Stimulated activated CD4-positive, alpha-beta T cell treated with anti-CD3 and anti-CD28 coated beads, Interleukin-12 subunit alpha, Interleukin-12 subunit beta, amount 100 ng/mL, for 48 hours (primary cell): ENCODE measurements around the gene STK10.

Experiments used
- DNase-seq, 3 donors: peaks; one replicate each; pipeline ENCODE4 v3.0.0-alpha.2; 2020; ENCODE audit warnings: low read depth in 2 of 3, low spot score in 1 of 3

STK10 gene

GRCh38 chr5:172189693-172190296, 1.8 kb upstream of the STK10 start:
- DNase-seq = no peak

GRCh38 chr5:172188893-172189692, 1.1 kb upstream of the STK10 start:
- no peak for DNase-seq

DNA sequence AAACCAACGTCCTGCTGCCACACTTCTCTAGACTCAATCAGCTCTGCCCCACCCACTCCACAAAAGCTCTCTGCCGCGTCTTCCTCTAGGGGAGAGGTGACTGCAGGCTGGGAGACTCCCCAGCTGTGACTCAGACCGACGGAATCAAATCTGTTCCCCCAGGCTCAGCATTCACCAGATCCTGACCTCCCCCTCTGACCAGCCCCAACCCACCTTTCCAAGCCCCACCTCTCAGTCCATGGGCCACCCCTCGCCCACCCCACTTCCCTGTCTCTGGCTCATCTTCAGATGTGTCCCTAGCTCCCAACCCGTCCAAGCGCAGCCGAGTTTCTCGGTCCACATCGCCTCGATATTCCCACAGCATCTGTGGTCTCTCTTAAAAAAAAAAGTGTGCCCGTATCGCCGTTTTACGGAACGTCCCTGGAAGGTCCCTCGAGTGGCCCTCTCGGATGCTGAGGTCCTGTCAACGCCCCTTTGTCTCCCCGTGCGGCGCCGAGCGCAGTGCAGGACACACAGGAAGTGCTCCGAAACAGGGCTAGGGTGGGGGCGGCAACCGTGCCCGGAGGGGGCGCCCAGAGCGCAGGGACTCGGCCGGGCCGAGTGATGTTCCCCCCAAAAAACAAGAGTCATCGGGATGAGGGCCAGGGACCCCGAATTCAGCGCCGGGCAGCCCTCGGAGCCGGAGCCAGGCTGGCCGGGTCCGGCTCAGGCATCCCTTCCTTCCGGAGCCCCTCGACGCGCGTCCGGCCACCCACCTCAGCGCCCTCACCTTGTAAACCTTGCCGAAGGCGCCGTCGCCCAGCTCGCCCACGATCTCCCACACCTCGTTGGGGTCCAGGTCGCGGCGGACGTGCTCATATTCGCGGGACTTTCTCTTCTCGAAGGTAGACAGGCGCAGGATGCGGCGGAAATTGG, 649 bp downstream of the STK10 start:
- peak in 1 of 3 donors; percentile 53 for DNase-seq

GRCh38 chr5:172186114-172186695, 1.8 kb downstream of the STK10 start:
- DNase-seq = no peak

GRCh38 chr5:172185096-172185461, 2.9 kb downstream of the STK10 start:
- DNase-seq = no peak

DNA sequence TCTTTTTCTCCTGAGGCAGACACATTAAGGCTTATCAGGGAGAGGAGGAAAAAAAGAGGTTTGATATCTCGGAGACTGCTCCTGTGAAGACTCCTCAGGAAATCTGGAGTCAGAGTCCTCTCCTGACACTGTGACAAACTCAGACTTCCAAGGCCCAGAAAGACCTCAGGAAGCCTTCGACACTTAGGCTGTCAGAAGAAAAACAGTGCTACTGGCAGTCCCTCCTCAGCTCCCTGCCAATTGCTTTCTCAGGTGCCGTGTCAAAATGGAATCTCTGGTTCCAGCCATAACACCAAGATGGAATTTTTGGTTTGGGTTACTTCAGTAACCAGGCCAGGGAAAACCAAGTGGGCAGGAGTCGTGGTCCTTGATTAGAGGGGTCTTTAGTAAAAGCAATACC, 4.1 kb downstream of the STK10 start:
- no peak for DNase-seq

- DNase-seq = no peak
These were observed 5.7 kb downstream of the STK10 start for GRCh38 chr5:172182291-172182690.

GRCh38 chr5:172180936-172181335, 7.1 kb downstream of the STK10 start:
- no peak for DNase-seq

DNA sequence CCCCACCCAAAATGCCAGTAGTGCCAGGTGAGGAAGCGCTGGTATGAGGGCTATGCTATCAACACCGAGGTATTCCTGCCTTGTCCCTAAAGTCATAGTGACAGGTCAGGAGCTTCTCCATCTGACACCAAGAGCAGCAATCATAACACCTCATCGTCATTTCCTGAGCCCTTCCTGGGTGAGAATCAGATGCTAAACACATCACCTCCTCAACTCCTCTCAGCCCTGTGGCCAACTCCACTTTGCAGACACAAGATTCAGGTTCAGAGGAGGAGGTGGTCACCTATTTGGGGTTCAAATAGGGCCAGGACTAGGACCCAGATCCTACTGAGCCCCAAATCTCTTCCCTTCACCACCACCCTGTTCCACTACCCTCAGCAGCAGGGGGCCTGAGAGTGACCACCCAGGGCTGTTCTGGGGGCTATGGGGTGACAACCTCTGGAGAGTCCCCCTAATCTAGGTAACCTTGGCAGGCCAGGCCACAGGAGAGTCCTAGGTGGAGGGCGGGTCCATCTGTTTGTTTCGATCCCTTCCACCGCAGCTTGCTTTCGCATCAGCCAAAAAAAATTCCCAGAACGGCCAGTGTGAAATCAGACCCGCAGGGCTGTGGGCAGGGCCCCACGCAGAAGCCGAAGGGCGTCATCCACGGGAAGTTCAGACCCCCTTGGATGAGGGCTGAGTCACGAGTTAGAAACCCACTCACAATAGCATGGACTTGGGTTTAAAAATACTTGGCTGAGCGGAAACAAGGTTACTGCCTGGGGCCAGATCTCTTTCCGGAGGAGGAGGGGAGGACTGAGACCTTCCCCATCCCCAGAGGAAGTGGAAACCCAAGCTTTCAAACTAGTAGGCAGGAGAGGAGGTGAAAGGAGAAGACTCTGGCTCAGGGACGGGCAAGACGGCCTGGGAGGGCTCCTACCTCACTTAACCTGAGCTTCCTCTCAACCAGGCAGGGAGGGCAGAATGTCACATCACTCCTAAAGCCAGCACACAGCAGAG, 8.7 kb downstream of the STK10 start:
- no peak for DNase-seq

DNA sequence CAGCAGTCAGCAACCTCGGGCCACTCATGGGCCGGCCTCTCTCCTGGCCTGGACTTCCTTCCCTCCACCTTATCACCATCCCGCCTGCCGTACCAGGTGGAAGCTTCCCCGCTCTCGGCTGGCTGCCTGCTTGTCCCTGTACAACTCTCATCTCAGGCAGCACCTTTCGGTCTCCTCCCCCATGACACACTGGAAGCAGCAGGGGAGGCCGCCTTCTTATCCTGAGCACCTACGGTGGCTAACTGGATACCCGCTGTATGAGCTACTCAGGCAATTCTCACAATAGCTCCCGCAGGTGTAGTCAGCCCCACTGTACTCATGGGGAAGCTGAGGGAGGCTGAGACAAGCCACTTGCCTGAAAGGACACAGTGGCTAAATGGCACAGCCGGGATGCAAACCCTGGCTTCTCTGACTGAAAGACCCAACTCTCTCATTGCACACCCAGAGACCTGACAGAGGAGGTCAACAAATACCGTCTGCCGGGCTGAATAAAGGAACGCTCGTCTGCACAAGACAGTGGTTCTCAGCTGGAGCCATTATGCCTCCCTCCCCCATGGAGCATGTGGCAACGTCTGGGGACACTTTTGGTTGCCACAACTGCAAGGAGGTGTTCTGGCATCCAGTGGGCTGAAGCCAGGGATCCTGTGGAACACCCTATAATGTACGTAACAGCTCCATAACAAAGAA, 9.6 kb downstream of the STK10 start:
- DNase-seq = no peak

DNA sequence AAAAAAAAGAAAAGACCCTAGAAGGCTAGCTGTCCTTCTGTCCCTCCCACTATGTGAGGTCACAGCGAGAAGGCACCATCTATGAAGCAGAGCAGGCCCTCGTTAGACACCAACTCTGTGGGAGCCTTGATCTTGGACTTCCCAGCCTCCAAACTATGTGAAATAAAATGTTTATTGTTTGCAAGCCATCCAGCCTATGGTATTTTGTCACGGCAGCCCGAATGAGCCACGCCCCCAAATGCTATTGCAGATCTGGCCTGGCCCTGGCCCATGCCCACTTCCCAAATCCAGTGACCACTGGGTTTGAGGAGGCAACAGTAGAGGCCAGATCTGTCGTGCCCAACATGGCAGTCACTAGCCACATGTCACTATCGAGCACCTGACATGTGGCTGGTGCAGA, 10.8 kb downstream of the STK10 start:
- no peak for DNase-seq

DNA sequence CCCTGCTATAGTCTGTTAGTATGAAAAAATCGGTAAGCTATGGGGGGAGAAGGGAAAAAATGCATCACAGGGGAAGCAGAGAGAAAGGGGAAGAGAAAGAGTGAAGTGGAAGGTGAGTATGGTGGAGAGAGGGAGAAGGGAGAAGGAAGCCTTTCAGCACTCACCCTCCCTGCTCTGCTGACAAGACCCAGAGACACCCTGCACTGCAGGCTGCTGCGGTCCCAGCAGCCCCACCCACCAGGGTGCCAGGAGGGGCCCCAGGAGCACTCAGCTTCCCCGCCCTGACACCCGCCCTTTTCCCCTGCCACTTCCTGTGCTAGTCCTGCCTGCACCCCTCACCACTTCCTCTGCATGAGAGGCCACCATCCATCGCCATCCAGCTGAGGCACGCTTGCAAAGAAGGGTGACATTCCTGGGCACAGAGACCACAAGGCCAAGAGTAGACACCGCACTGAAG, 12.7 kb downstream of the STK10 start:
- DNase-seq = peak; percentile 81 to 87 (median 87)

DNA sequence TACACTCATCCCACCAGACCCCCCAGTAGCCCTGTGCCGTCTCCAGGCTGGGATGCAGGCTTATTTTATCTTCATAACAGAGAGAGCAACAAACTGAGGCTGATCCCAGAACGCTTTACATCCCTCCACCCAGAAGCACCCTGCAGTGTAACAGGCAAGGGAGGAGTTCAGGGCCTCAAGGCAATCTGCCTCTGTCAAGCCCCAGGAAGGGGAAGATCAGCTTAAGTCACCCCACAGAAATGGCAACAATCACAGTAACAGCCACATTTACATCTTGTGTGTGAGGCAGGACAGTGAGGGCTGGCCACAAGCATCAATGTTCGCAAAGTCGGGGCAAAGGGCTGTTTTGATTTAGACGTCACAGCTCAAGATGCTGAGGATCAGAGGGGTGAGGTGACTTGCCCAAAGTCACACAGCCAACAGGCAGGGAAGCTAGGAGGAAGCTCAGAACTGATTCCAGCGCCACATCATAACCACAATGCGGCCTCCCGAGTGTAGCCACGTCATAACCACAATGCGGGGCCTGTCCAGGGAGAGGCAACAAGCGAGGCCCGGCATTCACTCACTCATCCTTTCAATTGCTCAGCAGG, 14.4 kb downstream of the STK10 start:
- peak; percentile 78 to 83 (median 79) for DNase-seq

DNA sequence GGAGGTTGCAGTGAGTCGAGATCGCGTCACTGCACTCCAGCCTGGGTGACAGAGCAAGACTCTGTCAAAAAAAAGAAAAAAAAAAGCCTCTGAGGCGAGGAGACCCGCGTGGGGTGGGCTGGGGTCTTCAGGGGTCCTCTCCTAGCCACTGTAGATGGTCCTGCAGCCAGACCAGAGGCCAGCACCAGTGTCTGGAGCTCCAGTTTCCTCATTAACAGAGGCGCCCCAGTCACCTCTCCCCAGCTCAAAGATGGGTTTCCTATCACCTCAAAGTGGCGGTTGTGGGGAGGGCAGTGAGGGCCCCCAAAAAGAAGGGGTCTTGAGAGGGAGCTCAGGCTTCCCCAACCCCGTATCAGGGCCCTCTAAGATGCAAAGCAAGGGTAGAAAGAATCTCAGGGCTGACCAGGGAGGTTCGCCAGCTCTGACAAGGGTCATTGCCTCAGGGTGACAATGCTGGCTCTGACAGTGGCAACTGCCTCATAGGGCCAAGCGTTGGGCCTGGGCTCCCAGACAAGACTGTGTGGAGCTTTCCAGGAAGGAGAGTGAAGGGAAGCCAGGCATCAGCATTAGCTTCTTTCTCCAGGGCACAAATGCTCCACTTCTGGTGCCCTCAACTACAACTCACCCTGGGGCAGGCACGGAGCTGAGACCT, 15.0 kb downstream of the STK10 start:
- no peak for DNase-seq

DNA sequence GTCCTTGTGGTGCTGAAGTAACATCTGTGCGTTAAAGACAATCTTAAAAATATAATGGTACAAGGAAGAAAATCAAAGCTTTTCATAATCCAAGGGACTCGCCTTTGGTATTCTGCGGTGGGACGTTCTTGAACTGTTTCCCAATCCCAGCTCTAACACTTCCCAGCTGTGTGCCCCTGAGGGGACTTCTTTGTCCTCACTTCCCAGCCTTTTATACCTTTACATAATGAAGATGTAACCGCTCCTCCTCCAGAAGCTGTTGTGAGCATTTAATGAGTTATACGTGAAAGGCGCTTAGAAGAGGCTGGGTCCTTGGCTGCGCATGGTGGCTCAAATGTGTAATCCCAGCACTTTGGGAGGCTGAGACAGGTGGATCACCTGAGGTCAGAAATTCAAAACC, 16.9 kb downstream of the STK10 start:
- no peak for DNase-seq

DNA sequence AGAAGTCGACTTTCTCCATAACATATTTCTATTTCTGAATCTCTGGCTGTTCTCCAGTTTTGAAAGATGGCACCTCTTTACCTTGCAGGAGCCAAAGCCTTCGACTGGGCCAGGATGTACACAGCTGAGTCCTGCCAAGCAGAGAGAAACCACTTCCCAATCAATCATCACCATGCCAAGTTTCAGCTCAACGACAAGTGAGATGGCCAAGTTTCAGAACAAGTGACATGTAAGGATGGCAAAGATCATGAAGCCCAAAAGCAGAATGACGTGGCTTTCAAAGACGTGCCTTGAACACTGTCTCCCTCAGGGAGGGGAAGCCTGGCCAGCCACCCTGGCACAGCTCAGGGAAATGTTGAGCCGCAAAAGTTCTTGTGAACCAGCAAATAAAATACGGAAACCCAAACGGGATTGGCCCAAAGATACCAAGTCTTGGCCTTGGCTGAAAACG, 17.7 kb downstream of the STK10 start:
- no peak for DNase-seq

GRCh38 chr5:172169216-172169615, 18.8 kb downstream of the STK10 start:
- DNase-seq = no peak

DNA sequence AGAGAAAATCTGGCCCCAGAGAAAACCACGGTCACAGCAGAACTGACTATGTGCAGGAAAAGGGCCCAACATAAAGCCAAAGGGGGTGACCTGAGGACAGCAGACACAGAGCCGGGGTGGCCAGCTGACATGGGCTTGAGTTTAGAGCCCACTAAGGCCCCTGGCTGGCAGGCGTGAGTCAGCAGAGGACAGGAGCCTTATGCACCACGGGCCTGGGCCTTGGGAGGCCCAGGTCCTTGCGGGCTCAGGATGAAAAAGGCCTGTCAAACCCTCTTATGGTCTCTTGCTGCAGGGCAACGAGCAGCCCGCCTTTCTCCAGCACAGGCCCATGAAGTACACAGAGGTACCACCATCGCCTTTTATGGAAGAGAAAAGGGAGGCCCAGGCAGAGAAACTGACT, 19.7 kb downstream of the STK10 start:
- DNase-seq = no peak

GRCh38 chr5:172167895-172168294, 20.1 kb downstream of the STK10 start:
- DNase-seq = no peak
